ENCODE results near the gene TUBGCP5.

GRCh38 chr15:23065836-23066235 is 26.5 kb upstream of the TUBGCP5 start:
- TF ChIP-seq CTCF (IDR thresholded peaks at IDR 0.05) (no peak), POLR2AphosphoS5 (IDR thresholded peaks at IDR 0.05; ENCODE audit: low read depth, low read length) (no peak), REST (IDR thresholded peaks at IDR 0.05; ENCODE audit: insufficient read depth in 1 of 2, low read depth in 2 of 2, low read length in 1 of 2) (no peak)

Data from Panc1 (cell line).